GM12801 (cell line): ENCODE measurements around the gene PRSS1.

ENCODE experiments used
- CTCF ChIP-seq: IDR thresholded peaks from one replicate; pipeline ENCODE4 v1.5.1; 2011; ENCODE audit warnings: control low read depth; ENCODE audit not compliant: insufficient read length; ENCODE audit errors: extremely low read depth

Gene PRSS1

DNA sequence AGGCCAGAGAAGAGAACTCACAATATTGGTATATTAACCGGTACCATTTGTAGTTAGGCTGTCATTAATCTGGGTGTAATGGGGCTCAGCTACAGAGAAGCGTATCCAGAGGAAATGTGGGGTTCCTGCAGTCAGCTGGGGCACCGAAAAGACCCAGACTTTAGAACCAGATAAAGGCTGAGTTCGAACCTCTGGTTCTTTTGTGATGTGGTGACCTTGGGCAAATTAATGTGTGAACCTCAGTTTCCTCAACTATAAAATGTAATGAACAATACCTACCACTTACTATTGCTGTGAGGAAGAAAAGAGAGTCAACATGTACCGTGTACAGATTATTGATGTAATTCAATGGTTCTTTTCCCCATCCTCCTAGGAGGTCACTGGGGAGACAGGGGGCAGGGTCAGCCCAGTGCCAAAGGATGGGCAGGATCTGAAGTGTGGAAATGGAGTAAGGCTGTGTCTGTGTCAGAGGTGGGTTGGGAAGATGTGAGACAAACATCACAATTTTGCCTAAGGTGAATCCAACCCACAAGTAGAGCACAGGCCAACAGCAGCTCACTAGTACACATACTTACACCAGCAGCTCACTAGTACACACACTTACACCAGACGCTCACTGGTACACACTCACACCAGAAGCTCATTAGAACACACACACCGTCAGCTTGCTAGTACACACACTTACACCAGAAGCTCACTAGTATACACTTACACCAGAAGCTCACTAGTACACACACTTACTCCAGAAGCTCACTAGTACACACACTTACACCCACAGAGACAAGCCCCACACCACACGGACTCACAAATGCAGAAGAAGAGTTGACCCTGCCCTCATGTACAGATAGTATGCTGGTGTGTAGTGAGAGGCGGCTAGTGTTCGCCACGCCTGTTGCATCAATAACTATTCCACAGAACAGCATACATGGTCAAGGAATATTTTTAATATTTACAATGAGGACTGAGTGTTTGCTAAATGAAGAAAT is 49.5 kb downstream of the PRSS1 start:
- no peak for TF ChIP-seq CTCF

DNA sequence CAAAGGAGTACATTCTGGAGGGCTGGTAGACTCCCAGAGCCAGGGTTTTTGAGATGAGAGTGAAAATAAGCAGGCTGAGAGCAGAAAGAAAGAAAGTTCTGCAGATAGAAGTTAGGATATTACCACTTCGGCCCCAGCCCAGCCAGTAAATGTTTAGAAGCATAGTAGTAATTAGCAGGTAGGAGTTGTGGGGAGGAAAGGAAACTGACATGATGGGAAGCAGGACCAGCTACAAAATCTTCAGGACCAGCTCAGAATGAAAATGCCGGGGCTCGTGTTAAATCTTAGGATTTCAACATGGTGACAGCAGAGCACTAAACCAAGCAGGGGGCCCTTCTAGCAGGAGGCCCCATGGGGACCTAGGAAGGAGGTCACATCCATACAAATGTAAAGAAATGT is 50.2 kb downstream of the PRSS1 start:
- TF ChIP-seq CTCF = no peak

DNA sequence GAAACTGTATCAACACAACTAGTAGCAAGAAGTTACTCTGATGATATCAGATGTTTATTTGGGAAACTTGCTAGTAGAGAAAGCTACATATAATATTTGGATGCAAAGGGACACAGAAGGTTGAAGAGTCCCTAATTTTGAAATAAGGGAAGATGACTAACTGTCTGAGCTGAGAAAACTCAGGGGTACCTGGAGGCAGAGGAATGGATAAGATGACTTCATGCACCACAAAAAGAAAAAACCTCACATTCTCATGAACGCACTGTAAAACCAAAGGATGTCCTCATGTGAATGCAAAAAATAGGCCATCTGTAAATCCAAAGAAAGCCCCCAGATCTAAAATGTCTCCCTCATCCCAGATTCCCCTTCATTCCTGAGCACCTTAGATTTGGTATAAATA is 50.8 kb downstream of the PRSS1 start:
- TF ChIP-seq CTCF = no peak

- no peak for TF ChIP-seq CTCF
These were observed 51.5 kb downstream of the PRSS1 start for GRCh38 chr7:142800699-142801260.

- no peak for TF ChIP-seq CTCF
These were observed 52.5 kb downstream of the PRSS1 start for GRCh38 chr7:142801601-142802295.

DNA sequence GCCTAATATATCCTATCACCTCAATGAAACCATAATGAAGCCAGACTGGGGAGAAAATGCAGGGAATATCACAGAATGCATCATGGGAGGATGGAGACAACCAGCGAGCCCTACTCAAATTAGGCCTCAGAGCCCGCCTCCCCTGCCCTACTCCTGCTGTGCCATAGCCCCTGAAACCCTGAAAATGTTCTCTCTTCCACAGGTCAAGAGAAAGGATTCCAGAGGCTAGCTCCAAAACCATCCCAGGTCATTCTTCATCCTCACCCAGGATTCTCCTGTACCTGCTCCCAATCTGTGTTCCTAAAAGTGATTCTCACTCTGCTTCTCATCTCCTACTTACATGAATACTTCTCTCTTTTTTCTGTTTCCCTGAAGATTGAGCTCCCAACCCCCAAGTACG is 53.0 kb downstream of the PRSS1 start:
- TF ChIP-seq CTCF = no peak
